Fibroblast of lung (primary cell): ENCODE data around the gene GK. TPM values are rescaled to one million over a fixed set of nuclear protein-coding genes. Genes with fewer than 3 reads are reported as not detected.
"Not testable (repeated sequence)": the region's sequence is repeated elsewhere in the genome, so short reads cannot be mapped to it uniquely, and the experiment has no call there.

Experiments
- DNase-seq, 2 donors: peaks; one replicate each; pipeline versions ENCODE4 v3.0.0 to v3.0.0-alpha.2; 2010; ENCODE audit warnings: low read depth in 2 of 2
- H2AFZ ChIP-seq: 2 replicates; pipeline ENCODE4 v1.5.1; 2012; ENCODE audit warnings: low read length, control low read depth, inconsistent platforms
- H3K27ac ChIP-seq: 2 replicates; pipeline ENCODE4 v1.5.1; 2011; ENCODE audit warnings: low read length, control low read depth; ENCODE audit not compliant: insufficient read depth
- H3K27me3 ChIP-seq: 2 replicates; pipeline ENCODE4 v1.5.1; 2011; ENCODE audit warnings: mild to moderate bottlenecking, low read length; ENCODE audit not compliant: control insufficient read depth, insufficient read depth
- H3K36me3 ChIP-seq: 2 replicates; pipeline ENCODE4 v1.5.1; 2011; ENCODE audit warnings: low read length; ENCODE audit not compliant: control insufficient read depth, insufficient read depth
- H3K4me1 ChIP-seq: 2 replicates; pipeline ENCODE4 v1.5.1; 2011; ENCODE audit warnings: low read length; ENCODE audit not compliant: control insufficient read depth, insufficient read depth; ENCODE audit errors: extremely low read depth
- H3K4me2 ChIP-seq: 2 replicates; pipeline ENCODE4 v1.5.1; 2011; ENCODE audit warnings: low read length, control low read depth; ENCODE audit not compliant: insufficient read depth; ENCODE audit errors: extremely low read depth
- H3K4me3 ChIP-seq, 4 experiments: fragments of 200-600 bp in 1 of 4; sonication (generic) in 1 of 4; replicated peaks in 1 of 4; 2 replicates each; pipeline ENCODE4 v1.5.1; 2011 to 2016; ENCODE audit warnings: low read length in 4 of 4, low read depth in 3 of 4, mild to moderate bottlenecking in 3 of 4, control low read depth in 2 of 4, inconsistent platforms in 1 of 4, mixed read lengths in 1 of 4; ENCODE audit not compliant: insufficient read depth in 1 of 4; ENCODE audit errors: control extremely low read depth in 1 of 4
- H3K79me2 ChIP-seq: 2 replicates; pipeline ENCODE4 v1.5.1; 2012; ENCODE audit warnings: mild to moderate bottlenecking, low read length, inconsistent platforms; ENCODE audit not compliant: control insufficient read depth, insufficient read depth
- H3K9ac ChIP-seq: 2 replicates; pipeline ENCODE4 v1.5.1; 2011; ENCODE audit warnings: mild to moderate bottlenecking, low read length, control low read depth; ENCODE audit not compliant: insufficient read depth
- H3K9me3 ChIP-seq: 2 replicates; pipeline ENCODE4 v1.5.1; 2012; ENCODE audit warnings: low read depth, low read length; ENCODE audit not compliant: control insufficient read depth, insufficient read depth
- H4K20me1 ChIP-seq: 2 replicates; pipeline ENCODE4 v1.5.1; 2011; ENCODE audit warnings: low read length; ENCODE audit not compliant: control insufficient read depth, insufficient read depth; ENCODE audit errors: extremely low read depth
- EZH2 ChIP-seq: IDR thresholded peaks from 2 replicates; pipeline ENCODE4 v1.5.1; 2012; ENCODE audit warnings: low read length, control low read depth, mild to moderate bottlenecking; ENCODE audit errors: missing control alignments
- polyA plus RNA-seq, 2 donors: library from polyadenylated mRNA; depleted of rRNA in 1 of 2; stranded (reverse) in 1 of 2; unstranded in 1 of 2; fragments of >200 nt; gene quantifications; 2 replicates each; pipeline ENCODE4 v1.2.1, GENCODE V29; 2011 to 2012; ENCODE audit warnings: missing spikeins in 1 of 2
- total RNA-seq: library from RNA; depleted of rRNA; stranded (reverse); fragments of >200 nt; gene quantifications from 2 replicates; pipeline ENCODE4 v1.2.1, GENCODE V29; 2014
- TF ChIP-seq, protein P1 (sequence below), 2 donors: IDR thresholded peaks in 1 of 2; conservative IDR thresholded peaks in 1 of 2; 1 replicate in 1 of 2; 2 replicates in 1 of 2; pipeline ENCODE4 v1.5.1; 2011 to 2012; ENCODE audit warnings: low read length in 2 of 2, control low read depth in 1 of 2, inconsistent platforms in 1 of 2, low read depth in 1 of 2, mild to moderate bottlenecking in 1 of 2

Gene GK
- total and polyA plus RNA-seq, 2 donors (not counting 1 experiment from before 2014, with no cell fraction given) = 11.9 to 44.4 TPM

DNA sequence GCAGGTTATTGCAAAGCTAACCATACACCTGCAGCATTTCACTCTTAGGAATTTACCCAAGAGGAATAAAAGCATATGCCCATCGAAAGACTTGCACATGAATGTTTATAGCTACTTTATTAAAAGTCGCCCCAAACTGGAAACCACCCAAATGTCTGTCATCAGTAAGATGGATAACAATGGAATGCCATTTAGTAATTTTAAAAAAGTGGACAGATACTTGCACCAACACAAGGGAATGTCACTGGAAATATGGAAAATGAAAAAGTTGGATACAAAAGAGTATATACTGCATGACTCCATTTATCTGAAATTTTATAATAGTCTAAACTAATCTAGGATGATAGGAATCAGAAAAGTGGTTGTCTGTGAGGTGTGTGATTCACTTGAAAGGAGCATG lies 12.9 kb downstream of the GK start:
- TF ChIP-seq, protein P1, sequence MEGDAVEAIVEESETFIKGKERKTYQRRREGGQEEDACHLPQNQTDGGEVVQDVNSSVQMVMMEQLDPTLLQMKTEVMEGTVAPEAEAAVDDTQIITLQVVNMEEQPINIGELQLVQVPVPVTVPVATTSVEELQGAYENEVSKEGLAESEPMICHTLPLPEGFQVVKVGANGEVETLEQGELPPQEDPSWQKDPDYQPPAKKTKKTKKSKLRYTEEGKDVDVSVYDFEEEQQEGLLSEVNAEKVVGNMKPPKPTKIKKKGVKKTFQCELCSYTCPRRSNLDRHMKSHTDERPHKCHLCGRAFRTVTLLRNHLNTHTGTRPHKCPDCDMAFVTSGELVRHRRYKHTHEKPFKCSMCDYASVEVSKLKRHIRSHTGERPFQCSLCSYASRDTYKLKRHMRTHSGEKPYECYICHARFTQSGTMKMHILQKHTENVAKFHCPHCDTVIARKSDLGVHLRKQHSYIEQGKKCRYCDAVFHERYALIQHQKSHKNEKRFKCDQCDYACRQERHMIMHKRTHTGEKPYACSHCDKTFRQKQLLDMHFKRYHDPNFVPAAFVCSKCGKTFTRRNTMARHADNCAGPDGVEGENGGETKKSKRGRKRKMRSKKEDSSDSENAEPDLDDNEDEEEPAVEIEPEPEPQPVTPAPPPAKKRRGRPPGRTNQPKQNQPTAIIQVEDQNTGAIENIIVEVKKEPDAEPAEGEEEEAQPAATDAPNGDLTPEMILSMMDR (conservative IDR thresholded peaks at IDR 0.05 in 1 of 2, IDR thresholded peaks at IDR 0.05 in 1 of 2; ENCODE audit: low read depth in 1 of 2, low read length in 2 of 2) = no peak
- TF ChIP-seq EZH2 = no peak
- Histone ChIP-seq H3K79me2 (peaks cover 8% of the 10 kb centered on the region), H3K4me1 (no peaks in the 10 kb centered on the region), H3K27ac (no peak overlapping the region), H3K27me3 (no peaks in the 10 kb centered on the region), H2AFZ (no peak overlapping the region), H4K20me1 (no peaks in the 10 kb centered on the region), H3K9ac (no peak overlapping the region), H3K36me3 (no peaks in the 10 kb centered on the region), H3K4me2 (no peak overlapping the region), H3K9me3 (no peaks in the 10 kb centered on the region), H3K4me3 (no peak overlapping the region)
- no peak for DNase-seq

DNA sequence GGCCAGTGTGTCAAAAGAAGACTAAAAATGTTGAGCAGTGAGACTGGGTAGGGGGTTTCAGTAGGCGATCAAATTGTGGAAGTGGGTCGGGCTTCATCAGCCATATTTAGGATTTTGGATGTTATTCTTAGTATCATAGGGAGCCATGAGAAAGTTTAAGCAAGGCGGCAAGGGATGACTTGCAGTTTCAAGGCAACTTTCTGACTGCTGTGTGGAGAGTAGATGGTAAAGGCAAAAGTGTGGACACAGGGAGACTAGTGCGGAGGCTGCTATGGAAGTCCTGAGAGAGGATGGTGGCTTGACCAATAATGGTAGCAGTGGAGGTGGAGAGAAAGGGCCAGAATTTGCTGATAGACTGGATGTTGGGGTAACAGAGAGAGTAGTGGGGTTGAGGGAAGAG lies 15.4 kb downstream of the GK start:
- Histone ChIP-seq H3K9me3 (no peaks in the 10 kb centered on the region), H4K20me1 (no peaks in the 10 kb centered on the region), H3K4me2 (no peak overlapping the region), H3K27ac (no peak overlapping the region), H3K9ac (no peak overlapping the region), H3K36me3 (no peaks in the 10 kb centered on the region), H2AFZ (no peak overlapping the region), H3K27me3 (no peaks in the 10 kb centered on the region), H3K4me3 (no peak overlapping the region), H3K79me2 (no peaks in the 10 kb centered on the region), H3K4me1 (no peaks in the 10 kb centered on the region)
- TF ChIP-seq, protein P1 (conservative IDR thresholded peaks at IDR 0.05 in 1 of 2, IDR thresholded peaks at IDR 0.05 in 1 of 2; ENCODE audit: low read depth in 1 of 2, low read length in 2 of 2) = no peak
- TF ChIP-seq EZH2 = no peak
- no peak for DNase-seq

DNA sequence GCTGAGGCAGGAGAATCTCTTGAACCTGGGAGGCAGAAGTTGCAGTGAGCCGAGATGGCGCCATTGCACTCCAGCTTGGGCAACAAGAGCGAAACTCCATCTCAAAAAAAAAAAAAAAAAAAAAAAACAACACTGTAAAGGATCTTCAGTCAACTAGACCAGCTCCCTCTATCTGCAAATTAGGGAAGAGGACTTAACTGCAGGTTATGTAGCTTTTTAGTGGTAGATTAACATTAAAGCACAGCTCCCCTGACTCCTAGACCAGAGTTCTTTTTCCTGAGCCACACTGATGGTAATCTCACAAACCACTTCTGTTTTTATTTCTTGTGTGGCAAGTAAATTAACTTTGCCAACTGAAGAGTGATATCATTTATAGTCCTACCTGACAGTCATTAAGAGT lies 18.0 kb downstream of the GK start:
- not testable (repeated sequence) for DNase-seq, H3K79me2 ChIP-seq, H2AFZ ChIP-seq, H3K4me2 ChIP-seq, H3K4me3 ChIP-seq, H3K27me3 ChIP-seq, H3K9ac ChIP-seq, H3K9me3 ChIP-seq, H3K4me1 ChIP-seq, H3K27ac ChIP-seq, H3K36me3 ChIP-seq, H4K20me1 ChIP-seq
- TF ChIP-seq, protein P1 (conservative IDR thresholded peaks at IDR 0.05 in 1 of 2, IDR thresholded peaks at IDR 0.05 in 1 of 2; ENCODE audit: low read depth in 1 of 2, low read length in 2 of 2) = peak in 1 of 2 donors; percentile 7
